CD4-positive, alpha-beta T cell treated with Interleukin-1 beta for 1 hour (primary cell): Measurements from ENCODE around the gene ISG20L2.

ENCODE experiments used
- DNase-seq, 2 donors: peaks; one replicate each; pipeline ENCODE4 v3.0.0-alpha.2; 2020 to 2022

Gene ISG20L2

GRCh38 chr1:156752843-156753482 is 24.4 kb upstream of the ISG20L2 start:
- DNase-seq, result no peak

- peak; percentile 96 to 97 for DNase-seq
These were observed 23.4 kb upstream of the ISG20L2 start for GRCh38 chr1:156751757-156752481.

- DNase-seq, result no peak
These were observed 22.8 kb upstream of the ISG20L2 start, which contains the start of gene HDGF for GRCh38 chr1:156751451-156751756. Gene HDGF, minus strand, starts transcription at chr1:156751675. Its CDS starts 246 bp downstream, at chr1:156751429.

- peak; percentile 43 for DNase-seq
These were observed 22.3 kb upstream of the ISG20L2 start for GRCh38 chr1:156750711-156751450.

GRCh38 chr1:156750191-156750672 is 21.7 kb upstream of the ISG20L2 start:
- peak; percentile 40 to 41 for DNase-seq

GRCh38 chr1:156749419-156750118 is 21.0 kb upstream of the ISG20L2 start:
- no peak for DNase-seq

- DNase-seq, result peak in 1 of 2 donors; percentile 46
These were observed 20.3 kb upstream of the ISG20L2 start for GRCh38 chr1:156748670-156749418.

GRCh38 chr1:156747742-156748669 is 19.4 kb upstream of the ISG20L2 start:
- DNase-seq, result no peak

- DNase-seq, result peak; percentile 82 to 86
These were observed 18.4 kb upstream of the ISG20L2 start for GRCh38 chr1:156746728-156747631.

GRCh38 chr1:156746406-156746727 is 17.8 kb upstream of the ISG20L2 start:
- no peak for DNase-seq

- no peak for DNase-seq
These were observed 17.3 kb upstream of the ISG20L2 start for GRCh38 chr1:156745881-156746280.

- DNase-seq, result no peak
These were observed 16.3 kb upstream of the ISG20L2 start for GRCh38 chr1:156744786-156745419.

GRCh38 chr1:156744344-156744743 is 15.8 kb upstream of the ISG20L2 start:
- DNase-seq, result no peak

GRCh38 chr1:156743367-156744302 is 15.1 kb upstream of the ISG20L2 start:
- no peak for DNase-seq

- DNase-seq, result no peak
These were observed 14.2 kb upstream of the ISG20L2 start for GRCh38 chr1:156742801-156743200.

GRCh38 chr1:156742017-156742416 is 13.5 kb upstream of the ISG20L2 start:
- no peak for DNase-seq

- DNase-seq, result no peak
These were observed 13.0 kb upstream of the ISG20L2 start for GRCh38 chr1:156741481-156741983.
